ENCODE data around the gene F5. TPM values are rescaled to one million over a fixed set of nuclear protein-coding genes. Genes with fewer than 3 reads are reported as not detected.
A peak's percentile ranks its signal among the peaks of the same experiment; 100 is the strongest.

F5 gene
- total RNA-seq, 2 donors from 2014 or later = 90.3 to 93.5 TPM

- DNase-seq (ENCODE audit: low spot score in 2 of 2) = no peak
- peaks cover 0 to 9% of the 10 kb centered on the region in 2 donors for H3K36me3 Mint-ChIP-seq
- ATAC-seq = peak; percentile 51 to 54
- peaks cover 0 to 14% of the 10 kb centered on the region in 2 donors for H3K9me3 Mint-ChIP-seq
- peak overlapping the region in 1 of 2 donors; percentile 67 for H3K27ac Mint-ChIP-seq
Measured at GRCh38 chr1:169601096-169601881, 15.0 kb upstream of the F5 start.

GRCh38 chr1:169595764-169596711, 9.8 kb upstream of the F5 start:
- H3K36me3 Mint-ChIP-seq = no peaks in the 10 kb centered on the region
- DNase-seq (ENCODE audit: low spot score in 2 of 2) = peak in 1 of 2 donors; percentile 28
- H3K27ac Mint-ChIP-seq = peak overlapping the region in 1 of 2 donors; percentile 10
- peaks cover 4 to 8% of the 10 kb centered on the region in 2 donors for H3K9me3 Mint-ChIP-seq
- ATAC-seq = peak; percentile 15 to 24

DNA sequence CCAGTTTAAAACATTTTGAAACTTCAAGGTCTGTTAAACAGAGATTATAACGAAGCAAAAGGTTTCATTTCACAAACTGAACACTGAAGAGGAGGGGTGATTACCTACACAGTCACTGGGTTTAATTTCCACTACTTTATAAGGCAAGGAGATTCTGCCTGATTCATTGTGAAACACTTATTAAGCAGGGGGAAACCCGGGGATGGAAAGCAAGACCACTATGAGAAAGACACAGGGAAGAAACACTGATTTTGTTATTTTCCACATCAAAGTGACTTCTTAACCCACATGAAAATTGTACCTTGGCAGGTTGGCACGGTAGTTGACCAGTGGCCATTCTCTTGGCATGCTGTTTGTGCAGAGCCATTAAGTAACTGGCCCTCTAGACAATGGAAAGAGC, 8.1 kb upstream of the F5 start:
- no peaks in the 10 kb centered on the region for H3K36me3 Mint-ChIP-seq
- peaks cover 4 to 8% of the 10 kb centered on the region in 2 donors for H3K9me3 Mint-ChIP-seq
- DNase-seq (ENCODE audit: low spot score in 2 of 2) (peak; percentile 37 to 64), ATAC-seq (peak; percentile 96)
- H3K27ac Mint-ChIP-seq = peak overlapping the region; percentile 69 to 73

GRCh38 chr1:169590932-169591331, 4.7 kb upstream of the F5 start:
- Mint-ChIP-seq H3K27ac (no peak overlapping the region), H3K9me3 (peaks cover 0 to 4% of the 10 kb centered on the region in 2 donors), H3K36me3 (peaks cover 4 to 7% of the 10 kb centered on the region in 2 donors)
- ATAC-seq (no peak), DNase-seq (ENCODE audit: low spot score in 2 of 2) (no peak)

GRCh38 chr1:169588785-169589485, 2.7 kb upstream of the F5 start:
- peak; percentile 70 to 73 for ATAC-seq
- peak; percentile 19 to 61 for DNase-seq (ENCODE audit: low spot score in 2 of 2)
- Mint-ChIP-seq H3K27ac (peak overlapping the region; percentile 69 to 87), H3K36me3 (peaks cover 16 to 21% of the 10 kb centered on the region in 2 donors), H3K9me3 (peaks cover 0 to 4% of the 10 kb centered on the region in 2 donors)

DNA sequence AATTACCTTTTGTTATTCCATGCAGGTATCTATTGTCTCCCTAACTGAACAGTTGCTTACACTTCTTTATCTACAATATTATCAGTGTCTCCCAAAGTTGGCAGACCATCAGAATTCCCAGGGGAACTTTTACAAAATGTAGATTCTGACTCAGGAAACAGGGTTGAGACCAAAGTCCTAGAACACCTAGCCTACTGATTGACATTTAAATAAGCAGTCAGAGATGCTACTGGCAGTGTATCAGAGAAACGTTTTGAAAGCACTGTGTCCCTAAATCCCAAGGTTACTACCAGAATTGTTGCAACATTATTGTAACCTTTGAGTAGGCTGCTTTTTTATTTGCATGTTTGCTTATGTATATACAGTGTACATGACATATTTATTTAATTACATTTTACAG, 1.8 kb upstream of the F5 start:
- ATAC-seq (no peak), DNase-seq (ENCODE audit: low spot score in 2 of 2) (no peak)
- Mint-ChIP-seq H3K36me3 (peaks cover 22 to 28% of the 10 kb centered on the region in 2 donors), H3K9me3 (peaks cover 0 to 4% of the 10 kb centered on the region in 2 donors), H3K27ac (peak overlapping the region in 1 of 2 donors; percentile 87)

GRCh38 chr1:169586067-169586394, 250 bp downstream of the F5 start:
- Mint-ChIP-seq H3K27ac (peak overlapping the region; percentile 87 to 98), H3K36me3 (peaks cover 27 to 35% of the 10 kb centered on the region in 2 donors), H3K9me3 (no peaks in the 10 kb centered on the region)
- DNase-seq (ENCODE audit: low spot score in 2 of 2) (no peak), ATAC-seq (peak in 1 of 2 donors; percentile 42)

DNA sequence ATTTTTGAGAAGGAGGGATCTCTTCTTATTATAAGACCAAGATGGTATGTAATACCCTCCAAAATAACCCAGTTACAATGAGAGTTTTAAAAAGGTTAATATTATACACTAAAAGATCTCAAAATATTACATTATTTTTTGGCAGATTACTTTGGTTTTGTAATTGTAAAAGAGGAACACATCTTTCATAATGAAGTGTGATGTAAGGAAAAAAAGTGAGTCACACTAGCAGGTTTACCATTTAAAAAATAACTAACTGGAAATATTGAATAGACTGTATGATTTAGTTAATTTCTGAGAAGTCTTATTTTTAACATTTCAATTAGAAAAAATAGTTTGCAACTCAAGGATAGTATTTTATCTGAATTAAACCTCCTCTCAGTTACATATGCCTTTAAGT, 1.1 kb downstream of the F5 start:
- H3K27ac Mint-ChIP-seq = peak overlapping the region; percentile 87 to 98

DNA sequence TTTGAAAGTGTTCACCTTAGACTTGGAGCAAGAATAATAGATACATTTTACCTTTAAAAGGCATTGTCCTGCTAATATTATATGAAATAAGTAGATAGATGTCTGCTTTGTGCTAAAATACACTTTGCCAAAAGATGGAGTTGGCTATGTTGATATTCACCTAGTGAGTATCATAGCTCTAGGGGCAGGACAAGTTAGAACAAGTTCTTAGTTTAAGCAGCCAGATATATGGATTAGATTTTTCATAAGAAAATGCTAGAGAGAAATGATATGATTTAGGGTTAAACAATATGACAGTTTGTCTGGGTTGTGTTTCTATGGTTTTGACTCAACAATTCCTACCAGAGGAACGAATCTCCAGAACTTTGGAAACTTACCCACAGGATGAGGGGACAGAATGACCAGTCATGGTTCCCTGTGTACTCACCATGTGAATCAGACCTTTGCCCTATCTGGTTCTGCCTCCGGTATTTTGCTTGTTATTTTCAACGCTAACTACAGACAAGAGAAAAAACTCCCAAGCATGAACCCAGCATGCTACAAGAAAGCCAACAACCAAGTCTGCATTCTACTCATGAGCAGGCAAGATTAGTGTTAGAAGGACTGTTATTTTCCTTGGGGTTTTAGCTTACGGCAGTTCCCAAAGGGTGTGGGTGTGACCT, 1.7 kb downstream of the F5 start:
- Mint-ChIP-seq H3K9me3 (no peaks in the 10 kb centered on the region), H3K36me3 (peaks cover 27 to 35% of the 10 kb centered on the region in 2 donors), H3K27ac (peak overlapping the region; percentile 87 to 98)
- ATAC-seq (peak; percentile 49 to 62), DNase-seq (ENCODE audit: low spot score in 2 of 2) (peak in 1 of 2 donors; percentile 12)

More for the DNA sequence above, 1.1 kb downstream of the F5 start:
- Mint-ChIP-seq H3K36me3 (peaks cover 27 to 35% of the 10 kb centered on the region in 2 donors), H3K9me3 (no peaks in the 10 kb centered on the region)
- no peak for DNase-seq (ENCODE audit: low spot score in 2 of 2)
- no peak for ATAC-seq

- Mint-ChIP-seq H3K27ac (no peak overlapping the region), H3K36me3 (peaks cover 31 to 33% of the 10 kb centered on the region in 2 donors), H3K9me3 (no peaks in the 10 kb centered on the region)
- ATAC-seq (no peak), DNase-seq (ENCODE audit: low spot score in 2 of 2) (no peak)
Measured at GRCh38 chr1:169577981-169578738, 8.1 kb downstream of the F5 start.

GRCh38 chr1:169576935-169577331, 9.3 kb downstream of the F5 start:
- Mint-ChIP-seq H3K36me3 (peaks cover 36% of the 10 kb centered on the region in 2 donors), H3K27ac (no peak overlapping the region), H3K9me3 (no peaks in the 10 kb centered on the region)
- ATAC-seq (no peak), DNase-seq (ENCODE audit: low spot score in 2 of 2) (no peak)

DNA sequence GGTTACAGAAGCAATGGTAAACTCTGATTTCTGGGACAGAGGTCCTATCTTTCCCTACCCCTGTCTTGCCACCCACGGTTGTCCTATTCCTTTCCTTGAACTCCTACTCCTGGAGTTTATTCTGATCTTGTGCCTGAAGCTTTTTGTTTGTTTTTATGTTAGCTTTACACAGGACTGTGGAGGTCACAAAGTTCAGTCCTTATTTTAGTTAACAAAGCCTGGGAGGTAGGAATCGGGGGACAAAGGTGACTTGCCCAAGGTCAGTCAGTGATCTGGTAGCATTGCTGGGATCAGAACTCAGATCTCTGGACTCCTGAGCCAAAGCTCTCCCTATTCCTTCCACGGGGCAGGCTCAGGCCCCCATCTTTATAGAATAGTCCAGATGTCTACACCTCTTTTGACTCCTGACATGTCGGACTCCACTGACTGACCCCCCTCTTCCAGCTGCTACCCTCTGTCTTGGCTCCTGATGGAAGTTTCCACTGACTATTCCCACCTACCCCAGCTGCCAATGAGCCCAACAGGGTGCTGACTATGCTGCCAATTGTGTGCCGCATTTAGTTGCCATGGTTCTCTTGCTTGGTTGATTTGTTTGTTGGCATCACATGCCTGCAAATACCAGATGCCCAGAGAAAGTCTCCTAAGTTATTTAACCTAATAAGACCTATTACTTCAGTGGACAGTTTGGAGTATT, 9.9 kb downstream of the F5 start:
- H3K9me3 Mint-ChIP-seq = no peaks in the 10 kb centered on the region

DNA sequence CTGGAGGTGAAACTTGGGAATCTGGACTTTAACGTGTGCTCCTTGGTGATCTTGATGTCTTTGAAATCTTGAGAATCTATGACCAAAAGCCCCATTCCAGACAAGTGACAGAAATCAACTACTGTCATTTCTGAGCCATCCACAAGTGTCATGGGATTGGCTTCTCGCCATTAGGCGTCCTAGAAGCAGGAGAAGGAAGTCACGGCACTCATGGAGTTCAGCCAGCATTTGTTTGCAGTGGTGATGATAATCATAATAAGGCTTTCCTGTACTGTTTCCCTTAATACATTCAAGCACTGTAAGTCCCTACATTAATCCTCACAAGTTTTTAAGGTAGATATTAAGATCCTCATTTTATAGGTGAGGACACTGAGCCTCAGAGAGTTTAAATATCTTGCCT, 11.9 kb downstream of the F5 start:
- DNase-seq (ENCODE audit: low spot score in 2 of 2) (no peak), ATAC-seq (no peak)
- H3K36me3 Mint-ChIP-seq = peaks cover 44 to 45% of the 10 kb centered on the region in 2 donors

More for the DNA sequence above, 9.9 kb downstream of the F5 start:
- H3K27ac Mint-ChIP-seq = no peak overlapping the region
- ATAC-seq (no peak), DNase-seq (ENCODE audit: low spot score in 2 of 2) (no peak)
- peaks cover 42% of the 10 kb centered on the region in 2 donors for H3K36me3 Mint-ChIP-seq

DNA sequence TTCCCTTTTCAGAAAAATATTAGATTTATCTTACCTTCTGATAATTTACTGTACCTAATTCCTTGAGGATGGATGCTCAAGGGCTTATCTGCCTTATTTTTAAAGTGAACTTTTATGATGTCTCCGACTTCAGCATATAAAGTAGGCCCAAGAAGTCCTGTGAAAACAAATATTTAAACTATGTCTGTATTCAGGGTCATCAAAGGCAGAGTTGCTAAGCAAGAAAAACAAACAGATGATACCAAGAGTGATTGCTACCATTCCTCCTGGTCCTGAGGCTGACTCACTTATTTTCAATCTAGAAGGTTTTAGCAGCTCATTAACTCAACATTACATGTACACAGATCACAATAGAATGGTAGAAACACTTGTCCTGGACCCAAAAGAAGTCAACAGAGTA, 14.1 kb downstream of the F5 start:
- H3K27ac Mint-ChIP-seq = no peak overlapping the region
- ATAC-seq (peak in 1 of 2 donors; percentile 46), DNase-seq (ENCODE audit: low spot score in 2 of 2) (no peak)
- H3K9me3 Mint-ChIP-seq = no peaks in the 10 kb centered on the region
- H3K36me3 Mint-ChIP-seq = peaks cover 39 to 46% of the 10 kb centered on the region in 2 donors

More for the DNA sequence above, 11.9 kb downstream of the F5 start:
- no peak overlapping the region for H3K27ac Mint-ChIP-seq
- H3K9me3 Mint-ChIP-seq = no peaks in the 10 kb centered on the region

GRCh38 chr1:169571450-169571849, 14.8 kb downstream of the F5 start:
- no peaks in the 10 kb centered on the region for H3K9me3 Mint-ChIP-seq
- peaks cover 35 to 49% of the 10 kb centered on the region in 2 donors for H3K36me3 Mint-ChIP-seq
- ATAC-seq (no peak), DNase-seq (ENCODE audit: low spot score in 2 of 2) (no peak)
- H3K27ac Mint-ChIP-seq = no peak overlapping the region

All from activated naive CD4-positive, alpha-beta T cell treated with anti-CD3 and anti-CD28 coated beads, Interleukin-2, amount 50 U/mL, for 72 hours (primary cell).